ENCODE measurements around the gene SSBP3. TPM values are rescaled to one million over a fixed set of nuclear protein-coding genes. Genes with fewer than 3 reads are reported as not detected.
"Not testable (repeated sequence)": the region's sequence is repeated elsewhere in the genome, so short reads cannot be mapped to it uniquely, and the experiment has no call there.

SSBP3 gene
- total RNA-seq, 4 donors from 2014 or later = 15.4 to 23.0 (median 18.2) TPM

- TF ChIP-seq CTCF (IDR thresholded peaks at IDR 0.05) = no peak
- TF ChIP-seq POLR2A (IDR thresholded peaks at IDR 0.05) = no peak
- Histone ChIP-seq H3K27me3 (no peaks in the 10 kb centered on the region), H3K9me3 (no peaks in the 10 kb centered on the region), H3K4me1 (peaks cover under 1 to 5% of the 10 kb centered on the region in 2 donors), H3K27ac (no peak overlapping the region), H3K4me3 (replicated peaks in 1 of 3) (no peak overlapping the region), H3K36me3 (peaks cover 2 to 11% of the 10 kb centered on the region in 2 donors)
- DNase-seq = no peak
- 85 to 88% methylated on average over 14 to 15 of the region's 15 CpGs for WGBS, 2 donors
- intact Hi-C loops (cut with DNase I) = no loop called here
These were observed 14.6 kb downstream of the SSBP3 start for GRCh38 chr1:54391450-54392209.

GRCh38 chr1:54390655-54391054 lies 15.5 kb downstream of the SSBP3 start:
- Histone ChIP-seq H3K27me3 (no peaks in the 10 kb centered on the region), H3K4me3 (replicated peaks in 1 of 3) (no peak overlapping the region), H3K27ac (no peak overlapping the region), H3K36me3 (peaks cover 2 to 11% of the 10 kb centered on the region in 2 donors), H3K9me3 (no peaks in the 10 kb centered on the region), H3K4me1 (no peaks in the 10 kb centered on the region)
- WGBS, 2 donors = 88 to 89% methylated on average over 22 of the region's 24 CpGs
- peak in 1 of 2 donors; percentile 5 for DNase-seq
- TF ChIP-seq POLR2A (IDR thresholded peaks at IDR 0.05) (no peak), CTCF (IDR thresholded peaks at IDR 0.05) (no peak)
- intact Hi-C loops (cut with DNase I) = no loop called here

- intact Hi-C loops (cut with DNase I); H3K4me1 ChIP-seq; H3K9me3 ChIP-seq; DNase-seq; H3K27ac ChIP-seq; H3K4me3 ChIP-seq (replicated peaks in 1 of 3); H3K27me3 ChIP-seq: not testable (repeated sequence)
- 94 to 100% methylated on average over 2 of the region's 2 CpGs for WGBS, 2 donors
- peaks cover 2 to 11% of the 10 kb centered on the region in 2 donors for H3K36me3 ChIP-seq
These were observed 16.6 kb downstream of the SSBP3 start for GRCh38 chr1:54389608-54390007.

DNA sequence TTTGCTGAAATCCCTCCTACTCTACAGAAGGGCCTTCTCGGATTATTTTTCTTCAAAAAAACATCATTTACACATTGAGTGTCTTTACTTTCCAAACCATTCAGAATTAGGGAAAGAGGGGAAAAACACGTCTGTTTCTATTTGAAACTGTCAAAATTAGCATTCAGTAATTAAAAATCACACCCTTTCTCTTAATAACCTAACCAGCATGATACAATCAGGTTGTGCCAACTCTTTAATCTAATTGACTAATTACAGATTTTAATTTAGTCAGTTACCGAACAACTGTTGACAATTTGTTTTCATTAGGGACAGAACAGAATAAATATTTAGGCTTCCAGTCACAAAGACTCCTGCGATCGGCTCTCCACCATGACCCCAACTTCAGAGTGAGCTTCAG lies 18.8 kb downstream of the SSBP3 start:
- Histone ChIP-seq H3K4me3 (replicated peaks in 1 of 3) (no peak overlapping the region), H3K27ac (no peak overlapping the region), H3K4me1 (peaks cover 0 to 7% of the 10 kb centered on the region in 2 donors), H3K36me3 (peaks cover 0 to 8% of the 10 kb centered on the region in 2 donors), H3K27me3 (no peaks in the 10 kb centered on the region), H3K9me3 (no peaks in the 10 kb centered on the region)
- intact Hi-C loops (cut with DNase I) = no loop called here
- no peak for TF ChIP-seq POLR2A (IDR thresholded peaks at IDR 0.05)
- TF ChIP-seq CTCF (IDR thresholded peaks at IDR 0.05) = no peak
- 85 to 86% methylated on average over 5 of the region's 5 CpGs for WGBS, 2 donors
- DNase-seq = no peak

GRCh38 chr1:54385727-54386022 lies 20.5 kb downstream of the SSBP3 start:
- 96 to 98% methylated on average over 3 of the region's 3 CpGs for WGBS, 2 donors
- H3K27me3 ChIP-seq = no peaks in the 10 kb centered on the region
- no peaks in the 10 kb centered on the region for H3K9me3 ChIP-seq
- no peak overlapping the region for H3K4me3 ChIP-seq (replicated peaks in 1 of 3)
- H3K27ac ChIP-seq = no peak overlapping the region
- no peak for DNase-seq
- H3K36me3 ChIP-seq = no peaks in the 10 kb centered on the region
- intact Hi-C loops (cut with DNase I) = no loop called here
- TF ChIP-seq CTCF (IDR thresholded peaks at IDR 0.05) = no peak
- no peak for TF ChIP-seq POLR2A (IDR thresholded peaks at IDR 0.05)
- peaks cover 0 to 7% of the 10 kb centered on the region in 2 donors for H3K4me1 ChIP-seq

Measured in thyroid gland (tissue), 4 donors.